AG09309 (cell line): ENCODE data around the gene AP2A2.

Source experiments
- DNase-seq: peaks from one replicate; pipeline ENCODE4 v3.0.0-alpha.2; 2010; ENCODE audit warnings: low read depth
- H3K4me3 ChIP-seq: 2 replicates; pipeline ENCODE4 v1.5.1; 2011; ENCODE audit warnings: mild to moderate bottlenecking, low read depth, low read length, moderate library complexity; ENCODE audit not compliant: control insufficient read depth
- TF ChIP-seq, protein P1 (sequence below): IDR thresholded peaks from 2 replicates; pipeline ENCODE4 v1.5.1; 2011; ENCODE audit warnings: mild to moderate bottlenecking, low read depth, low read length, inconsistent platforms; ENCODE audit not compliant: insufficient read depth, control insufficient read depth; ENCODE audit errors: missing control alignments

AP2A2 gene

GRCh38 chr11:942823-943222, 17.2 kb downstream of the AP2A2 start:
- no peak for DNase-seq
- TF ChIP-seq, protein P1, sequence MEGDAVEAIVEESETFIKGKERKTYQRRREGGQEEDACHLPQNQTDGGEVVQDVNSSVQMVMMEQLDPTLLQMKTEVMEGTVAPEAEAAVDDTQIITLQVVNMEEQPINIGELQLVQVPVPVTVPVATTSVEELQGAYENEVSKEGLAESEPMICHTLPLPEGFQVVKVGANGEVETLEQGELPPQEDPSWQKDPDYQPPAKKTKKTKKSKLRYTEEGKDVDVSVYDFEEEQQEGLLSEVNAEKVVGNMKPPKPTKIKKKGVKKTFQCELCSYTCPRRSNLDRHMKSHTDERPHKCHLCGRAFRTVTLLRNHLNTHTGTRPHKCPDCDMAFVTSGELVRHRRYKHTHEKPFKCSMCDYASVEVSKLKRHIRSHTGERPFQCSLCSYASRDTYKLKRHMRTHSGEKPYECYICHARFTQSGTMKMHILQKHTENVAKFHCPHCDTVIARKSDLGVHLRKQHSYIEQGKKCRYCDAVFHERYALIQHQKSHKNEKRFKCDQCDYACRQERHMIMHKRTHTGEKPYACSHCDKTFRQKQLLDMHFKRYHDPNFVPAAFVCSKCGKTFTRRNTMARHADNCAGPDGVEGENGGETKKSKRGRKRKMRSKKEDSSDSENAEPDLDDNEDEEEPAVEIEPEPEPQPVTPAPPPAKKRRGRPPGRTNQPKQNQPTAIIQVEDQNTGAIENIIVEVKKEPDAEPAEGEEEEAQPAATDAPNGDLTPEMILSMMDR, result no peak
- H3K4me3 ChIP-seq, result no peak overlapping the region

- TF ChIP-seq, protein P1, result no peak
- no peak for DNase-seq
- H3K4me3 ChIP-seq, result no peak overlapping the region
Observed at GRCh38 chr11:944711-945470, 19.2 kb downstream of the AP2A2 start.

GRCh38 chr11:945986-946385, 20.3 kb downstream of the AP2A2 start:
- H3K4me3 ChIP-seq, result no peak overlapping the region
- TF ChIP-seq, protein P1, result no peak
- DNase-seq, result no peak

DNA sequence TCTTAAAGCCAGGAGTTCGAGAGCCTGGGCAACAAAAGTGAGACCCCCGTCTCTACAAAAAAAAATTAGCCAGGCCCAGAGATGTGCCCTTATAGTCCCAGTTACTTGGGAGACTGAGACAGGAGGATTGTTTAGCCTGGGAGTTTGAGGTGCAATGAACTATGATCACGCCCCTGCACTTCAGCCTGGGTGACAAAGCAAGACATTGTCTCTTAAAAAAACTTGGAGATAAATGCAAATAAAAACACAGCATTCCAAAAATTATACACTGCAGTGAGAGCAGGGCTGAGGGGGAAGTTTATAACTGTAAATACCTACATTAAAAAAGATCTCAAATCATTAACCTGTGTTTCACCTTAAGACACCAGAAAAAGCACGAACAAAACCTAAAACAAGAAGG, 22.1 kb downstream of the AP2A2 start:
- H3K4me3 ChIP-seq, result no peak overlapping the region
- DNase-seq, result no peak
- TF ChIP-seq, protein P1, result no peak

- TF ChIP-seq, protein P1, result no peak
- no peak for DNase-seq
- H3K4me3 ChIP-seq, result no peak overlapping the region
Observed at GRCh38 chr11:951507-951906, 25.8 kb downstream of the AP2A2 start.

DNA sequence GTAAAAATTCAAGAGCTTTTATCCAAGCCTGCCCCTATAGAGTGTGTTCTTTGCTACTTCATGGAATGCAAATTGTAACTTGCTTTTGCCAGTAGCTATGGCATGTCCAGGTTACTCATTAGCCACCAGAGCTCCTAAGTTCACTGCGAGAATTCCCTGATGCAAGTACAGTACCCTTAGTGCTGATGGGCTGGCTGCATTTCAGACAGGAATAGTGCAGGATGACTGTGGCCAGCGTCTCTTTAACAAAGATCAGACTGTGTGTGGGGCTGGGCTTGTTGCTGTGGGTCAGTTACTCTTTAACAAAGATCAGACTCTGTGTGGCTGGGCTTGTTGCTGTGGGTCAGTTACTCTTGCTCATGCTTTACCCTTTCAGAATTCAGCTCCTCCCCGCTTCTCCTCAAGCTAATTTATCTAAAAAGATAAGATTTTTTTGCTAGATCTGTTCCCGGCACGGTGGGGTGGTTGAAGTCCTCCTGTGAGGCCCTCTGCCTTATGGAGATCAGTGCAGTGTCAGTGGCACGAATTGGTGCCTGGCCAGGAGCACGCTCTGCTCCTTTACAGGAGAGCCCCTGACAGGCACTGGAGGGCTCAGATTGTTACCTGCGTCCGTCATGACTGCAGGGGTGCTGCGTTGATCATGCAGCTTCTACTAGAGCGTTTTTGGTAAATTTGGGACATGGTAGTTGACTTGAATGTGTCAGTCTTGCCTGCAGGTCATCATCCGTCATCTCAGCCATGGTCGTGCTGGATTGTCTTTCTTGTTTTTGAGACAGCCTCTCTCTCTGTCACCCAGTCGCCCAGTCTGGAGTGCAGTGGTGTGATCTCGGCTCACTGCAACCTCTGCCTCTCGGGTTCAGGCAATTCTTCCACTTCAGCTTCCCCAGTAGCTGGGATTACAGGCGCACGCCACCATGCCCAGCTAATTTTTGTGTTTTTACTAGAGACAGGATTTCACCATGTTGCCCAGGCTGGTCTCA, 27.0 kb downstream of the AP2A2 start:
- DNase-seq, result no peak
- H3K4me3 ChIP-seq, result no peak overlapping the region
- TF ChIP-seq, protein P1, result no peak
